ENCODE data around the gene MVK.

- TF ChIP-seq CTCF (IDR thresholded peaks at IDR 0.05), result no peak
- TF ChIP-seq POLR2A (IDR thresholded peaks at IDR 0.05), result no peak
These were observed 53.0 kb downstream of the MVK start for GRCh38 chr12:109626378-109627115.

Measured in thyroid gland (tissue), 4 donors.